Femur (tissue), 1 donor: ENCODE results near the gene SULT1C2.

Experiments used
- DNase-seq: peaks from one replicate; pipeline ENCODE4 v3.0.0-alpha.2; 2017

The SULT1C2 gene

GRCh38 chr2:108297436-108298141, 8.9 kb downstream of the SULT1C2 start:
- no peak for DNase-seq

- DNase-seq: no peak
Observed at GRCh38 chr2:108301558-108301957, 12.9 kb downstream of the SULT1C2 start.

DNA sequence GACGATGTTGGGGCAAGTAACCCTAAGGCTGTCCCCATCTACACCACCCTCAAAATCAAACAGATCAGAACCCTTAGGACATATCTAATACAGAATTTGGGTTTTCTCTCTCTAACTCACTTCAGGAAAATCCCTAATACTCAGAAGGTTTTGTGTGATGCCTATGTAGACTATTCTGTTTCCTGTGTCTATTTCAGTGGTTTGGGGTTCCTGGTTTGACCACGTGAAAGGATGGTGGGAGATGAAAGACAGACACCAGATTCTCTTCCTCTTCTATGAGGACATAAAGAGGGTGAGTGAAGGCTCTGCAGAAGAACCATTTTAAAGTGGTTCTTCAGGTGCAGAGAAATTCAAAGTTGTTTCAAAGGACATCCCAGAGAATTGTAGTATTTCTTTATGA, 16.3 kb downstream of the SULT1C2 start:
- DNase-seq: no peak

- DNase-seq: no peak
Observed at GRCh38 chr2:108305901-108306300, 17.2 kb downstream of the SULT1C2 start.

GRCh38 chr2:108309903-108310302, 21.2 kb downstream of the SULT1C2 start:
- no peak for DNase-seq

DNA sequence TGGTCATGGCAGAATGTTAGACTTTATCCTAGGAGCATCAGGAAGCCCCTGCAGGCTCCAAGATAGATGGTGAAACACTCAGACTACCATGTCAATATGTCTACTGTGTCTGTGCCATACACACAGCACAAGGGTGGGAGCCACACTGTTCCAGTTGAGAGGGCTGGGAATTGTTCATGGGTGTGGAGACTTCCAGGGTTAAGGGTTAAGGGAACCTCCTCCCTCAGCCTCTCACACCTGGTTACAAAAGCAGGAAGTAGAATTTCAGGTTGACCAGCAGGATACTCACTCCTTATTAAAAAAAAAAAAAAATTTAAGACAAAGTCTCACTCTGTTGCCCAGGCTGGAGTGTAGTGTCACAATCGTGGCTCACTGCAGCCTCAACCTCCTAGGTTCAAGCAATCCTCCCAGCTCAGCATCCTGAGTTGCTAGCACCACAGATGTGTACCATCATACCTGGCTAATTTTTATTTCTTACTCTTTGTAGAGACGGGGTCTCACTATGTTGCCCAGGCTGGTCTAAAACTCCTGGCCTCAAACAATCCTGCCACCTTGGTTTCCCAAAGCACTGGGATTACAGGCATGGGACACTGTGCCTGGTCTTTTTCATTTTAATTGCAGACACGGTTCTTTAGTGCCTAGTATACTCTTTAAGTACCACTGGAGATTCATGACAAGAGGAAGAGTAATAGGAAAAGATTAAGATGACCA, 26.0 kb downstream of the SULT1C2 start:
- no peak for DNase-seq

DNA sequence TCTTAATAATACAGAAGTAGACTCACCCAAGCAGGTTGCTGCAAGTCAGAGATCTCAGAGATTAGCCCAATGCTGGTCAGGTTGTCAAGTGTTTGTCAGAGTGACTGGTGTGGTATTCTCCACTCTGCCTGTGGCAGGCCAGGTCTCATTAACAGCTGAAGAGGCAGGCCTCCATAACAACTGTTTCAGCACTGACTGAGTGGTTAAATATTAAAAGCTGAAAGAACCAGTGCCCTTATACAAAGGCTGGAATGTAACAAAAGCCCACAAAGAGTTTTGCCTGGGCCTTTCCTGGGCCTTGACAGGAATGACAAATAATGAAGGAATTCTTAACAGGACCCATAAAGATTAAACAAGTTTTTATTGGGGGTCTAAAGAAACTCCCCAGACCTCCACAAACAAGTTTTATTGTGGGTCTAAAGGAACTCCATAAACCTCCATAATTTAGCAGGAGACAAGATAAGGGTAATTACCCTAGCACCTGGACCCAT, 26.8 kb downstream of the SULT1C2 start:
- no peak for DNase-seq

DNA sequence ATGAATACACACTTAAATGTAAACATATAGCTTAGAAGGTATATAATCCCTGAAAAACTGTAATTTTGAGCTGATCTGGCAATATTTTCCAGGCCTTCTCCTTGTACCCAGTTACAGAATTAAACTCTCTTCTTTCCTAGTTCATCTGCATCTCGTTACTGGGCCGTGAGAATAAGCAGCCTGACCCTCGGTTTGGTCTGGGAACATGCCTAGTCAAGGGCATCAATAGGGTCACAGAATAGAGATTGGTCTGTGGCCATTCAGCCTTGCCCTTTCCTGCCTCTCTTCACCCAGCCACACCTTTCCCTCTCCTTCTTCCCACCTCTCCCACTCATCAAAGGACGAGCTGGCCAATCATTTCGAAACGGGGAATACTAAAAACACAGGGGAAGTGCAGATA, 27.3 kb downstream of the SULT1C2 start:
- no peak for DNase-seq

DNA sequence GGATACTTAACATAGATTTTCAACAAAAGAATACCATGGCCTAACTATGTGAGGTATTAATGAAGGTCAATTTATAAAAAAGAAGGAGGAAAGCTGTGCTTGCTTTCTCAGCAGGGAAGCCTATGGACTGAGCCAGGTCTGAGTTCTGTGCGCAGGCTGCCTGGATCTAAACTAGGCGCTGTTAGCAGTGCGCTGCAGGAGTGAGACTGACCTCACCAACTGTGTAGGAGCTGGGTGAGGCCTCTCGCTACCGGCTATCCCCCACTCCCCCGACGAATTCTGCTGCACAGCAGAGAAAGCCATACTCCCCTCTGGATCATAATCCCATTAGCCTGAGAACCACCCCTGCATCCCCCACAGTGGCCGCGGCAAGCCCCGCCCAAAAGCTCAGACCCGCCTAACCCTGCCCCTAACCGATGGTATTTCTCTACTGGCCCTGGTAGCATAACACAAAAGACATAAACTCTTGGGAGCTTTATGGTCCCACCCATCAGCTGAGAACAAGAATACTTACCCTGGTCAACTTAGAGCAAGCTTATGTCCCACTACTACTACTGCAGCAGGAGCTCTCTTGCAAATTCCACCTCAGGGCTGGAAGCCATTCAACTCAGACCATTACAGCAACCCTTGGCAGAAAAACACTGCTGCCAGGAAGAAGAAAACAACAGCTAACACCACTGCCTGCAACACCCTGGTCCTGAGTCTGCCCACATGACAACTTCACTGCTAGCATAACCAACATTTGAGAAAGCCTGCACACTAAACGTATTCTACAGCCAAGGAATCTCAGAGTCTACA, 28.0 kb downstream of the SULT1C2 start:
- DNase-seq: no peak

GRCh38 chr2:108320326-108320922, 31.7 kb downstream of the SULT1C2 start:
- DNase-seq: no peak

DNA sequence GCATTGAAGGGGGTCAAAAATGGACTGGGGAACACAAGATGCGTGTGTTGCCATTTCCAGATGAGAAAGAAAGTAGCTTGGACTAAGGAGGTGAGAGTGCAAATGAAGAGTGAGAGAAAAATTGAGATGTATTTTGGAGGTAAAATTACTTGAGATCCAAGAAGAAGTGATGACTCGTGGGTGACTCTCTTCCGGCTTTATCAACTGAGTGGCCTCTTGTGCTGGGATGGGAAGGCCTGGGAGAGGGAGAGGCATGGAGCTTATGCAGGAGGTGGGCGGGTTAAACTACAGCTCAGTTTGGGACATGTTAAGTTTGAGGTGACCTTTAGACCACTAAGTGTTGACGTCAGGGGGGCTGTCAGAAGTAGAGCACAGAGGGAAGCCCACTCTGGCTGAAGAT, 34.9 kb downstream of the SULT1C2 start:
- no peak for DNase-seq

- no peak for DNase-seq
Observed at GRCh38 chr2:108324531-108325255, 36.0 kb downstream of the SULT1C2 start.

DNA sequence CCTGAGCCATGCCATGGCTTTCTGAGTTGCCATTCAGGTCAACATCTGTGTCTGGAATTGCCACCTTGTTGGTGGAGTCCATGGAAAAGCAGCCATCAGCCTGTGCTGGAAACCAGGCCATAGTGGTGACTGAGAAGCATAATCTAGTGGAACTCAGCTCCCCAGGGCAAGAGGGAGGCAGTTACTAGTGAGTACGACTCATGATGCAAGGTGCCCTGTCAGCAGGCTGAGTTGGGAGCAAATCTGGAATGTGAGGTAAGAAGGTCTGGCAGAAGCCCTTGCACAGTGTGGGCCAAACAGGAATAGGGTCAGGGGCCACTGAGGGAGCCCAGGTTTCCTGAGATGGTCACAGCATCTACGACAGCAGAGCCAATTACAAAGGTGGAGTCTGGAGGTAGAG, 37.1 kb downstream of the SULT1C2 start:
- no peak for DNase-seq

DNA sequence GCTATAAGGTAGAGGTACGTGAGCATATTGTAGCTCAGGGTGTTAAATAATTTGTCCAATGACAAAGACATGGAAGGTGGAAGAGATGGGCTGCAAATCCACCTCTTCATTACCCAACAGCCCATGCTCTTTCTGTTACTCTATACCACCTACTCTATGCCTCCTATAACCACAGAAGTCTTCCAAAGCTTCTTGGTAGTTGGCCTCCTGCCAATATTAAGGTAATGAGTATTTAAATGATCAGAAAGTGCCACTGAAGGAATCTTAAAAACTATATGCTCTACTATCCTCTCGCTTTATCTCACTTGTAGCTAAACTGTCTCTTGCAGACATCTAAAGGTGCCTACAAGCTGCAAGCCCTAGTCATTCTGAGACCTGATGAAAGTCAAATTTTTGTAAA, 41.1 kb downstream of the SULT1C2 start:
- DNase-seq: no peak

DNA sequence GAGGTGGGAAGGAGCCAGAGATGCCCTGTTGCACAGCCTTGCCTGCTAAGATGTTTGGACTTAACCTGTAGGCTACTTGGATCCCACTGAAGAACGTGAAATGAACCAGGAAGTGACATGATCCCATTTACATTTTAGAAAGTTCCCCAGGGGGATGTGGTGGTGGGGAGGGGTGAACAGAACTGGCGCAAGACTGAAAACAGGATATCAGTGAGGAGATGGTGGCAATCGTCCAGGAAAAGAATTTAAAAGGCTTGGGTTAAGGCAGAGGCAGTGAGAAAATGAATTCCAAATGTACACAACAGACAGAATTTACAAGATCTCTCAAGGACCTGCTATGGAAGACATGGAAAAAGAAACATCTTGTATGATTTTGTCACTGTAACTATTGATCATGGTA, 42.3 kb downstream of the SULT1C2 start:
- DNase-seq: peak; percentile 31

GRCh38 chr2:108345951-108346350, 57.3 kb downstream of the SULT1C2 start:
- DNase-seq: no peak

- no peak for DNase-seq
Observed at GRCh38 chr2:108346827-108347226, 58.1 kb downstream of the SULT1C2 start.

- DNase-seq: no peak
Observed at GRCh38 chr2:108347786-108348185, 59.1 kb downstream of the SULT1C2 start.

DNA sequence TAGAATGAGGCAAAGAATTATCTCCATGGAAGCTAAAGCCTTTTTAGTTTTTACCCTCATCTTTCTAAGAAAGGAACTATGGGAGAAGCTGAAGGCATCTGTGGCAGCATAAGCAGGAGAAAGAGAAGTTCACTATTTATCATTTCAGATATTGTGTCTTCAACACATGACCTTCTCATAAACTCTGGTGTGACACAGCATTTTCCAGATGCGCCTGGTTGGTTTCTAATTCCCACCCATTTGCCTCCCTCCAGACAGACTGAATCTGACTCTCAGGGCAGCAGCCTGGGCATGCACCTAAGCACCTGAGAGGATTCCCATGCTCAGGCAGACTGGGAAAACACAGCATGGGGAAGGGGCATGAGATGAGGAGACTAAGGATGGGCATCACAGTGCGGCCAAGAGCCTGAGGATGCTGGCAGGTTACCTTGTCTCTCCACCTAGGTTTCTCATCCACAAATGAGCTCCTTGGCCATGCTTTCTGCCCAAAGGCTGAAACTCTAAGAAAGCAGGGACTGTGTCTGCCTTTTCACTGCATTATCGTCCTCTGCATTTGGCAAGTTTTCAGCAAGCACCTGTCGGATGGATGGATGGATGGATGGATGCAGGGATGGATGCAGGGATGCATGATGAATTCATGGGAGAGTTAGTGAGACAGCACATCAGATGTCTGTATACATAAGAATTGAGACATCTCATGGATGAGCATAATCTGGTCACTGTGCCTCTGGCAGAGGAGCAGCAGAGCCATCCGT, 60.3 kb downstream of the SULT1C2 start:
- DNase-seq: no peak

- DNase-seq: no peak
Observed at GRCh38 chr2:108349571-108349928, 60.9 kb downstream of the SULT1C2 start.

- no peak for DNase-seq
Observed at GRCh38 chr2:108351889-108352288, 63.2 kb downstream of the SULT1C2 start.

DNA sequence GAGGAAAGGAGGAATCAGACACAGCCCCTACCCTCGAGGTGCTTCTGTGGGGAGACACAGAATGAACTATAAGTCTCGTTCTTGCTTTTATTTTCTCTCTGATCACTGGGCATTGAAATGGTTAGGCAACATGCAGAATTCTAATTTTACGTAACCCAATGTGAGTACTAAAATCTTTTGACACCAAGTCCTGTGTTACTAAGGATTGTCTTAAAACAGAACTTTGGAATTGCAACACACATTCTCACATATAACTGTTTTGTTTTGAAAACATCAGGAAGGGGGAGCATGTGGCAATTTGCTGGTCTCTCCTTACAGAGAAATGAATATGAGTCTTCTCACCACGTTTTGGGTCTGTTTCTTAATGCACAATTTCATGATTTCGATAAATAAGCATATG, 65.4 kb downstream of the SULT1C2 start:
- DNase-seq: no peak
